Ishikawa (cell line): Measurements from ENCODE around the gene TNRC6C.

Experiments used
- CEBPB ChIP-seq: IDR thresholded peaks from 2 replicates; pipeline ENCODE4 v1.6.1; 2012
- CREB1 ChIP-seq: IDR thresholded peaks from 2 replicates; pipeline ENCODE4 v1.6.1; 2012; ENCODE audit warnings: low read depth
- EGR1 ChIP-seq: IDR thresholded peaks from 2 replicates; pipeline ENCODE4 v1.6.1; 2012
- EP300 ChIP-seq: IDR thresholded peaks from 2 replicates; pipeline ENCODE4 v1.6.1; 2012; ENCODE audit warnings: borderline replicate concordance
- FOXM1 ChIP-seq: IDR thresholded peaks from 2 replicates; pipeline ENCODE4 v1.6.1; 2012; ENCODE audit warnings: low read depth, borderline replicate concordance
- REST ChIP-seq: IDR thresholded peaks from 2 replicates; pipeline ENCODE4 v1.6.1; 2012; ENCODE audit warnings: low read depth, mild to moderate bottlenecking
- TAF1 ChIP-seq: IDR thresholded peaks from 2 replicates; pipeline ENCODE4 v1.6.1; 2012; ENCODE audit warnings: low read depth, mild to moderate bottlenecking
- YY1 ChIP-seq: IDR thresholded peaks from 2 replicates; pipeline ENCODE4 v1.6.1; 2012; ENCODE audit warnings: low read depth

- TF ChIP-seq EP300 = no peak
- TF ChIP-seq TAF1 = no peak
- TF ChIP-seq YY1 = no peak
- no peak for TF ChIP-seq FOXM1
- no peak for TF ChIP-seq CEBPB
- no peak for TF ChIP-seq CREB1
- no peak for TF ChIP-seq REST
- no peak for TF ChIP-seq EGR1
Measured at GRCh38 chr17:77959926-77960521, 1.5 kb downstream of the TNRC6C start.
